Activated CD4-positive, alpha-beta T cell treated with anti-CD3 and anti-CD28 coated beads, Interleukin-2, amount 10 ng/mL, durations not matched to agents 24 days and 14 days (primary cell): ENCODE data around the gene FBXO40. TPM values are rescaled to one million over a fixed set of nuclear protein-coding genes. Genes with fewer than 3 reads are reported as not detected.

Experiments
- DNase-seq: peaks from one replicate; pipeline ENCODE4 v3.0.0; 2022
- H3K27ac Mint-ChIP-seq: one replicate; pipeline ENCODE4 v1.8.0; 2022; ENCODE audit warnings: mild to moderate bottlenecking, mixed read lengths
- H3K27me3 Mint-ChIP-seq: one replicate; pipeline ENCODE4 v1.8.0; 2022; ENCODE audit warnings: mixed read lengths
- H3K36me3 Mint-ChIP-seq: one replicate; pipeline ENCODE4 v1.8.0; 2022; ENCODE audit warnings: low read depth, mild to moderate bottlenecking, mixed read lengths
- H3K4me1 Mint-ChIP-seq: one replicate; pipeline ENCODE4 v1.8.0; 2021; ENCODE audit warnings: mixed read lengths
- H3K4me3 Mint-ChIP-seq: one replicate; pipeline ENCODE4 v1.8.0; 2022; ENCODE audit warnings: mild to moderate bottlenecking, moderate library complexity, mixed read lengths
- H3K9me3 Mint-ChIP-seq: one replicate; pipeline ENCODE4 v1.8.0; 2021; ENCODE audit warnings: mixed read lengths
- intact Hi-C: fragments of 100-400 bp; cut with micrococcal nuclease; formaldehyde crosslinking; loops from one replicate; pipeline ENCODE4 v1.15.1; 2023
- total RNA-seq: library from RNA; stranded (reverse); gene quantifications from 2 replicates; pipeline ENCODE4 v1.2.3, GENCODE V29; 2022

Gene FBXO40, protein sequence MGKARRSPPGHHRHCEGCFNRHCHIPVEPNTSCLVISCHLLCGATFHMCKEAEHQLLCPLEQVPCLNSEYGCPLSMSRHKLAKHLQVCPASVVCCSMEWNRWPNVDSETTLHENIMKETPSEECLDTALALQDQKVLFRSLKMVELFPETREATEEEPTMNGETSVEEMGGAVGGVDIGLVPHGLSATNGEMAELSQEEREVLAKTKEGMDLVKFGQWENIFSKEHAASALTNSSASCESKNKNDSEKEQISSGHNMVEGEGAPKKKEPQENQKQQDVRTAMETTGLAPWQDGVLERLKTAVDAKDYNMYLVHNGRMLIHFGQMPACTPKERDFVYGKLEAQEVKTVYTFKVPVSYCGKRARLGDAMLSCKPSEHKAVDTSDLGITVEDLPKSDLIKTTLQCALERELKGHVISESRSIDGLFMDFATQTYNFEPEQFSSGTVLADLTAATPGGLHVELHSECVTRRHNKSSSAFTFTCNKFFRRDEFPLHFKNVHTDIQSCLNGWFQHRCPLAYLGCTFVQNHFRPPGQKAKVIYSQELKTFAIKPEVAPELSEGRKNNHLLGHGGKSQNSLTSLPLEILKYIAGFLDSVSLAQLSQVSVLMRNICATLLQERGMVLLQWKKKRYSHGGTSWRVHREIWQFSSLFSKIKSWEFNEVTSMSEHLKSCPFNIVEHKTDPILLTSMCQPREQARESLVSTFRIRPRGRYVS
- total RNA-seq: not detected in 2 replicates

DNA sequence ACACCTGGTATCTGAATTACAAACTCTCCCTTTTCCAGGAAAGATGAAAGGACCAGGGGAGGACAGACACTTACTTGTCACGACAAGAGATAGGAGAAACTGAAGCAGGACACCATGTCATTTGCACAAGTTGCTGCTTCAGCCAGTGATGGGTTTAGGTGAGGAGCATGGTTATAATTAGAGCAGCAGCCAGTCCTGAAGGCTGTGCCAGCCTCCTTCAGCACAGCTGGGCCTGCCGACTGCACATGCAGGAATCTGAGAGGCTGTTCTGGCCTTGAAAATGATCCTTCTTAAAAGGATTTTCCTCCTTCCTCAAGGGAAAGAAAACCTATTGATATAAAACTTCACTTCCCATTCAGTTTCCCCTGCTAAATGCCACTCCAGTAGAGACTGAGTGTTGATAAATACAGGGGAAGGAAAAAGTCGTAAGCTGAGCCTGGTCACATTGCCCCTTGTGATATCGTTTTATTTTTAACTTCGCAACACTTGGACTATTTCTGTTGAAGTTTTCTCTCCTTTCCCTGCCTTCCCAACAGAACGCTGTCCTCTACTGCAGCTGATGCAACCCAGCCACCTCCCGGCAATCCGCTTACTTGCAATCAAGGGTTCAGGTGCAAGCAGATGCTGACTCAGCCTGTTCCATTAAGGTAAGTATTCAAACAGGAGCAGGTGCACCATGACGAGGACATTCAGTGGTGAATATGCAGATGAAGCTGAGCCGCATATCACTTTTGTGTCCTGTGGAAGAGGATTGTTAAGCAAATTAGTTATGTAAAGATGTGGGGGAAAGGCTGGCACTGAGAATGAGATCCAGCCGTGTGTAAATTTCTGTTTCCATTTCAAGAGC, at the start of gene FBXO40:
FBXO40 (plus strand) TSS at position 524 of the 847 bp plus-strand sequence. CDS start 27,197 bp downstream, outside the sequence.
- intact Hi-C loops: no loop called here
- Mint-ChIP-seq H3K36me3 (no peaks in the 10 kb centered on the region), H3K9me3 (no peaks in the 10 kb centered on the region), H3K4me3 (no peak within 1 kb of the TSS), H3K27ac (no peak within 1 kb of the TSS), H3K27me3 (peaks cover 12% of the 10 kb centered on the region), H3K4me1 (no peaks in the 10 kb centered on the region)
- no peak for DNase-seq

DNA sequence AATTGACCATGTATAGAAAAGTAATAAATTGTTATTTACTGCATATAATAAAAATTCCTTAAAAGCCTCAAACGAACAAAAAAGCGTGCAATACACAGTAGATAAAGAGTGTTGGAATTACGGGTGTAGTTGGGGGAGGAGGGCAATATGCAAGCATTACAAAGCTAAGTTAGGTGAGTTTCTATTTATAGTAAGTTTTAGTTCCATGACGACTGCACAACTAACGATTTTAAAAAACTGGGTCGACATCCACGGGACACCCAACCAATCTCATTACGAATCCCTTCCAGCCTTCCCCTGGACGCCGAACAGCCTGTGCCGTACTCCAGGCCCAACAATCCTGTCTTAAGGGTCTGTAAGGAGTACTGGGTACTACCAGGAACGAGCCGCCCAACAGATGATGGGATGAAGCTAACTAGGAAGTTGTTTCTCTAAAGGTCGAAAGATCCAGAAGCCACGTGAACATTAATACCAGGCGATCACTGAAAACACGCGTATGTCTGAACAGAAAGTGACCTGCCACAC, 48.1 kb upstream of the FBXO40 start:
- intact Hi-C loops: loop anchor here (1.0 to 10.0 kb wide), 4 partner anchors 460 to 871 kb away; partner anchors contain the start of genes FAM162A, MIX23 and WDR5B
- H3K36me3 Mint-ChIP-seq: peaks cover 17% of the 10 kb centered on the region
- peaks cover 30% of the 10 kb centered on the region for H3K4me1 Mint-ChIP-seq
- H3K9me3 Mint-ChIP-seq: no peaks in the 10 kb centered on the region
- peak overlapping the region; percentile 99 for H3K27ac Mint-ChIP-seq
- DNase-seq: no peak
- peak overlapping the region; percentile 99 for H3K4me3 Mint-ChIP-seq
- no peaks in the 10 kb centered on the region for H3K27me3 Mint-ChIP-seq

DNA sequence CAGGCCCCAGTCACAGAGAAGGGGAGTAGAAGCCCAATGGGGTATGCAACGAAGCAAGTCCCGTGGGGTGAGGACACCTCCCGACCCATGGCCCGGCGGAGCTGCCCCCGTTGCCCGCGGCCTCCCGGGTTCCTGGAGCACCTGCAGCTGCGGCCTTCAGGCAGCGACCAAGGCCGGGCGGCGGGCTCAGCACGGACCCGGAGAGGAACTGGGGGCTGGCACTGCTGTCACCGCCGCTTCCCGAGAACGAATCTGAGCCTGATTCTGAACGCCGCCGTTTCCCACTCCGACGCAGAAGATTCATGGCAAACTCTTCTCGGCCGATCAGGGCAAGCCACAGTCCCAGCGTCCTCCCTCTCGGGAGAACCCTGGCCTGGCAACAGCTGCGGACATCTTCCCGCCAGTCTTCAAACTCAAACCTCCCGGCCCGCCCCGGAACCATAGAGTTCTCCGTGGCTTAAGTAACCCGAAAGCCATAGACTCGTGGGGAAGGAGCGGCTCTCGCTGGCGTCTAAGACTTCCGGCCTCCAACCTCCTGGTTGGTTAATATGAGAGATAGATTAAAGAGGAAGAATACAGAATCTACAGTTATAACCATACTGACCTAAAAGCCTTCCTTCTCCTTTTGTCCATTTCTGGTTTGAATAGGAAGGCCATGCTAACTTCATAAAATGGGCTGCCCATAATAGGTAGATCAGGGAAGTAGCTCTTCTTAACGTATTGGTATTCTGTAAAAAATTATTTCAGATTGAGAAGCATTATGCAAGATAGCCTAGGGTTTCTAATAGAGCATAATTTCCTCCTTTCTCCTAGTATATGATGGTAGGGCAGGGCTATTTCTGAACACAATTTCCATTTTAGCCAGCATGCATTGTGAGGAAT, 47.4 kb upstream of the FBXO40 start, which contains the start of gene POLQ:
POLQ (minus strand) TSS at position 415 of the 882 bp plus-strand sequence; CDS start at position 304, 111 bp downstream.
- peak within 1 kb of the TSS; percentile 99 for H3K4me3 Mint-ChIP-seq
- H3K27me3 Mint-ChIP-seq: no peaks in the 10 kb centered on the region
- peaks cover 17% of the 10 kb centered on the region for H3K36me3 Mint-ChIP-seq
- H3K27ac Mint-ChIP-seq: peak within 1 kb of the TSS; percentile 99
- peak; percentile 96 for DNase-seq
- H3K4me1 Mint-ChIP-seq: peaks cover 30% of the 10 kb centered on the region
- intact Hi-C loops: loop anchor here (1.0 to 10.0 kb wide), 14 partner anchors 114 to 1655 kb away; partner anchors contain the start of genes EAF2, FAM162A, GOLGB1 and HCLS1
- H3K9me3 Mint-ChIP-seq: no peaks in the 10 kb centered on the region

DNA sequence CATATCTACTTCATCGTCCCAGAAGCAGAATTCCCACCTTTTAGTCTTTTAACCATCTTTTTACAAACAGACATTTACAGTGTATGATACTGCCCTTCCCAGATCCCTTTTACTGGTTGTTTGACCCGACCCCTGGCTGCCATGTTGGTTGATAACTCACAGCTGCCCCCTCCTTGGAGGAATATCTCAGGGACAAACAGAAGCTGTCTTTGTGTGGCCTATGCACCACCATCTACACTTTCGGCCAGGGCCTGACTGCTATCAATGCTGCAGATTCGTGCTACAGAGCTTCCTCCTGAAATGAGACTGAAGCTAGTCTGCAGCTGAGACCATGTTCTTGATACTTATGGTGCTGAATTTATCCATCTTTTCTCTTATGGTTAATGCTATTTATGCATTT, 40.8 kb upstream of the FBXO40 start:
- H3K36me3 Mint-ChIP-seq: no peaks in the 10 kb centered on the region
- peaks cover 6% of the 10 kb centered on the region for H3K4me1 Mint-ChIP-seq
- no peak overlapping the region for H3K4me3 Mint-ChIP-seq
- no peaks in the 10 kb centered on the region for H3K9me3 Mint-ChIP-seq
- intact Hi-C loops: no loop called here
- no peak for DNase-seq
- peaks cover 2% of the 10 kb centered on the region for H3K27me3 Mint-ChIP-seq
- H3K27ac Mint-ChIP-seq: no peak overlapping the region

DNA sequence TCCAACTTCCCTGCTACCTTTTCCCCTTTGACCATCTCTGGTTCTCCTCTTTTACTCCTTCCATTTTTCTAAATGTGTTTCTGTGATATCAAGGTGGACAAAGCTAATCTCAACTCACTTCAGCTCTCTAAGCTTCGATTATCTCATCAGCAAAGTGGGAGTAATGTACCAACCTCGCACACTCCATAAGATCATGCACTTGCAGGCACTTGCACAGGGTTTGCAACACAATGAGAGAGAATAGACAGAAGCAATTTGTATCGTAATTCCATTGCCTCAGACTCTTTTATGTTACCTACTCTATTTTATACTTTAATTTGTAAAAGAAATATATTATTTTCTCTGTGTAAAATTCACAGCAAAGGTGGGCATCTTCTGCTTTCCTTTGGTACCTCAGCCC, 40.4 kb upstream of the FBXO40 start:
- Mint-ChIP-seq H3K4me3 (no peak overlapping the region), H3K27me3 (peaks cover 2% of the 10 kb centered on the region), H3K36me3 (no peaks in the 10 kb centered on the region), H3K4me1 (peaks cover 6% of the 10 kb centered on the region), H3K27ac (no peak overlapping the region), H3K9me3 (no peaks in the 10 kb centered on the region)
- intact Hi-C loops: no loop called here
- DNase-seq: no peak

DNA sequence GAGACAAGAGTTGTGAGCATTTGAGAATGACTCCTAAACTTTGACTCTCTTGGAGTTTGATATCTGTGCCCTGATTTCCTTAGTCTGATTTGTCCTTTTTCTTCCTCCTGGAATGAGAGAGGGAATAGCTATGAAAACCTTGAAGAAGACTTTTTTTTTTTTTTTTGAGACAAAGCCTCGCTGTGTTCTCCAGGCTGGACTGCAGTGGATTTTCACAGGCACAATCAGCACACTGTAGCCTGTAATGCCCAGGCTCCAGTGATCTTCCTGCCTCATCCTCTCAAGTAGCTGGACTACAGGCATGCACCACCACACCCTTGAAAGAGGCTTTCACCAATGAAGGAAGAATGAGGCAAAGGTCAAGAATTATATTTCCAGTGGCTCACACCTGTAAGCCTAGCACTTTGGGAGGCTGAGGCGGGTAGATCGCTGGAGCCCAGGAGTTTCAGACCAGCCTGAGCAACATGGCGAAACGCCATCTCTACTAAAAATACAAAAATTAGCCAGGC, 35.7 kb upstream of the FBXO40 start:
- Mint-ChIP-seq H3K36me3 (no peaks in the 10 kb centered on the region), H3K4me3 (no peak overlapping the region), H3K27me3 (peaks cover 6% of the 10 kb centered on the region), H3K27ac (no peak overlapping the region), H3K4me1 (peaks cover 2% of the 10 kb centered on the region), H3K9me3 (no peaks in the 10 kb centered on the region)
- no peak for DNase-seq
- intact Hi-C loops: no loop called here

DNA sequence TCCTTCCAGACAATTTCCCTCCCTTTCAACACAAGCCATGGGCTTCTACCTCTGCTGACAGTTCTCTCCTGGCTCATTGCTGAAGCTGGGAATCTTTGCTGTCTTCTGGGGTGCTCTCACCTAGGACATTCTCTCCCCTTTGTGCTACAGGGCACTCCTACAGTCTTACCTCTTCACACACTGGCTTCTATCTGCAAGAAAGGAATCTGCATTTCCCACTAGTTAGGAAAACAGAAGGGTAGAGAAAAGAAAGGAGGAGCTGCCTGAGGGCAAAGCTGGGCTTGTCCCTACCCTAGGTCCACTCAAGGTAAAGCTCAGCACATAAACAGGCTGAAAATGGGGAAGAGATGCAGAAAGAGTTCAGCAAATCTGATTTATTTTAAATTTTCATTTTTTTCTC, 31.0 kb upstream of the FBXO40 start:
- Mint-ChIP-seq H3K4me3 (no peak overlapping the region), H3K9me3 (no peaks in the 10 kb centered on the region), H3K27ac (no peak overlapping the region), H3K27me3 (peaks cover 6% of the 10 kb centered on the region), H3K4me1 (no peaks in the 10 kb centered on the region), H3K36me3 (no peaks in the 10 kb centered on the region)
- intact Hi-C loops: no loop called here
- no peak for DNase-seq

DNA sequence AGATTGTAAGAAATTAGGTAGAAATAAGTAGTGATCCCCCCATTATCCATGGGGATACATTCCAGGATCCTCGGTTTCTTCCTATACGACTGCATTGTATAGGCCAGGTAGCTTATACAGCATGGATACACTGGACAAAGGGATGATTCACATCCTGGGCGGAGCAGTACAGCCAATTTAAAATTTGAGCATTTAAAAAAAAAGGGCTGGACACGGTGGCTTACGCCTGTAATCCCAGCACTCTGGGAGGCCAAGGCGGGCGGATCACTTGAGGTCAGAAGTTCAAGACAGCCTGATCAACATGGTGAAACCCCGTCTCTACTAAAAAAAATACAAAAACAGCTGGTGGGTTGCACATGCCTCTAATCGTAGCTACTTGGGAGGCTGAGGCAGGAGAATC, 26.4 kb upstream of the FBXO40 start:
- no peaks in the 10 kb centered on the region for H3K4me1 Mint-ChIP-seq
- DNase-seq: no peak

DNA sequence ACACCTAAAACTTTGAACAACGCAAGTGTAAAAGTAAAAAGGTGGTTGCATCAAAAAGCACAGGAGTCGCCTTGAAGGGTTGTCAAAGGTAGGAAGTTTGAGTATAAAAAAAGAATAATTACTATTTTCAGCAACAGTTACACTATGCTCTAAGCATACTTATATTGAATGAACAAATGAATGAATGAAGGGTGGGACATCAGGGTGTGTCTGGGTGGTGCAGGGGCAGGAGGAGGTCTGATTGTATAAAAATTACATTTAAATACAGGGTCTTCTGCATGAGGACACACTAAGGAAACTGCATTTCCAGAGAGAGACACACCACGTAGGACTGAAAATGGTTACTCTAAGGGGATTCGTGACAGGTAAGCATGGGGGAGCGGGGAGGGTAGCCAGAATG, 25.5 kb upstream of the FBXO40 start, which contains the start of gene ARGFX:
ARGFX (plus strand) TSS at position 301 of the 400 bp plus-strand sequence. CDS start 2,765 bp downstream, outside the sequence.
- intact Hi-C loops: no loop called here
- H3K27ac Mint-ChIP-seq: no peak within 1 kb of the TSS
- no peaks in the 10 kb centered on the region for H3K9me3 Mint-ChIP-seq
- peaks cover 3% of the 10 kb centered on the region for H3K27me3 Mint-ChIP-seq
- H3K36me3 Mint-ChIP-seq: no peaks in the 10 kb centered on the region
- H3K4me3 Mint-ChIP-seq: no peak within 1 kb of the TSS
- DNase-seq: no peak
- H3K4me1 Mint-ChIP-seq: no peaks in the 10 kb centered on the region

More for the DNA sequence above, 26.4 kb upstream of the FBXO40 start:
- peaks cover 5% of the 10 kb centered on the region for H3K27me3 Mint-ChIP-seq
- no peaks in the 10 kb centered on the region for H3K9me3 Mint-ChIP-seq
- no peak overlapping the region for H3K4me3 Mint-ChIP-seq
- intact Hi-C loops: no loop called here
- H3K27ac Mint-ChIP-seq: no peak overlapping the region
- no peaks in the 10 kb centered on the region for H3K36me3 Mint-ChIP-seq

DNA sequence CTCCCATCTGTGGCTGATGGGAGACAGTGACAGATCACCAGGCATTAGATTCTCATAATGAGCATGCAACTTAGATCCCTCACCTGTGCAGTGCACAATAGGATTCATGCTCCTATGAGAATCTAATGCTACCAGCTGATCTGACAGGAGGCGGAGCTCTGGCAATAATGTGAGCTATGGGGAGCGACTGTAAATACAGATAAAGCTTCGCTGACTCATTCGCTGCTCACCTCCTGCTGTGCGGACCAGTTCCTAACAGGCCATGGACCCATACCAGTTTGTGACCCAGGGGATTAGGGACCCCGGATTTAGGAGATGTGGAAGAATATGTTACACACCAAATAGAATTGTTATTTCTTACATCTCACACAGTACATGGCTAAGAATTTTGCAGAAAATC, 18.7 kb upstream of the FBXO40 start:
- H3K27me3 Mint-ChIP-seq: no peaks in the 10 kb centered on the region
- intact Hi-C loops: no loop called here
- no peaks in the 10 kb centered on the region for H3K9me3 Mint-ChIP-seq

DNA sequence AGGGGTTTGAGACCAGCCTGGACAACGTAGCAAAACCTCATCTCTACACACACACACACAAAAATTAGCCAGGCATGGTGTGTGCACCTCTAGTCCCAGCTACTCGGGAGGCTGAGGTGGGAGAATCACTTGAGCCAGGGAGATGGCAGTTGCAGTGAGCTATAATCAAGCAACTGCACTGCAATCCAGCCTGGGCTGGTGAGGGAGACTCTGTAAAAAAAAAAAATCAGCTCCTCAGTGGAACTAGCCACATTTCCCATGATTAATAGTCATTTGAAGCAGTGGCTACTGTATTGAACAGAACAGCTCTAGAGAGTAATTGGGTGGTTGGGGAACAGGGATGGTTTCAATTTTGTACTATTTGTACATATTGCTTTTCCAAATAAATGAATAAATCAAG, 11.5 kb upstream of the FBXO40 start:
- no peak overlapping the region for H3K4me3 Mint-ChIP-seq
- no peak for DNase-seq
- no peaks in the 10 kb centered on the region for H3K4me1 Mint-ChIP-seq
- H3K27me3 Mint-ChIP-seq: peaks cover 18% of the 10 kb centered on the region
- H3K27ac Mint-ChIP-seq: no peak overlapping the region
- no peaks in the 10 kb centered on the region for H3K9me3 Mint-ChIP-seq
- intact Hi-C loops: no loop called here
- H3K36me3 Mint-ChIP-seq: no peaks in the 10 kb centered on the region

More for the DNA sequence above, 18.7 kb upstream of the FBXO40 start:
- H3K36me3 Mint-ChIP-seq: no peaks in the 10 kb centered on the region
- no peaks in the 10 kb centered on the region for H3K4me1 Mint-ChIP-seq
- no peak overlapping the region for H3K27ac Mint-ChIP-seq
- H3K4me3 Mint-ChIP-seq: no peak overlapping the region
- no peak for DNase-seq

DNA sequence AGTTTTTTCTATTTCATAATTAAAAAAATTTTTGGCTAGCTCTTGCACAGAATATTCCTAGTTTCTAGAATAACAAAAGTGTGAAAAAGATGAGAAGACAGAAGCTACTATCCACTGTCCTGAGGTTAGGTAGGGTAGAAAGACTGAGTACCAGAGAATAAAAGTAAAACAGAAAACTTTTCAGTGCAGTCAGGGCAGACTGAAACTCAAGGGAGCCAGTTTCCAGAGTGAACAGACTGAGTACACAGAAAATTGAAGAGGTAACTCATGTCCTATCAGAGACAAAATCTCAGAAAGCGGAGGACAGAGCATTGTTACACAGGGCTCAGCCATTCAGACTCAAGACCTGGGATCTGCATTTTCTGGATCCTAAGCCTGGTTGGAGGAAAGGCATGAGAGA, 8.8 kb upstream of the FBXO40 start:
- peaks cover 18% of the 10 kb centered on the region for H3K27me3 Mint-ChIP-seq
- H3K36me3 Mint-ChIP-seq: no peaks in the 10 kb centered on the region
- H3K27ac Mint-ChIP-seq: no peak overlapping the region
- no peak overlapping the region for H3K4me3 Mint-ChIP-seq
- no peaks in the 10 kb centered on the region for H3K9me3 Mint-ChIP-seq
- intact Hi-C loops: no loop called here
- no peaks in the 10 kb centered on the region for H3K4me1 Mint-ChIP-seq
- no peak for DNase-seq
